Testis (tissue), 2 donors: ENCODE results near the gene PTCH1.

Source experiments
- POLR2A ChIP-seq: fragments of 450-650 bp; IDR thresholded peaks from one replicate; pipeline ENCODE4 v1.6.1; 2017; ENCODE audit warnings: antibody characterized with exemption, mild to moderate bottlenecking, moderate library complexity
- TF ChIP-seq, protein P1 (sequence below), 3 experiments: fragments of 450-650 bp in 2 of 3; fragments of 200-600 bp in 1 of 3; sonication (generic) in 1 of 3; IDR thresholded peaks; one replicate each; pipeline ENCODE4 v1.5.1; 2016 to 2019; ENCODE audit warnings: antibody characterized with exemption in 3 of 3, mild to moderate bottlenecking in 2 of 3, moderate library complexity in 1 of 3

DNA sequence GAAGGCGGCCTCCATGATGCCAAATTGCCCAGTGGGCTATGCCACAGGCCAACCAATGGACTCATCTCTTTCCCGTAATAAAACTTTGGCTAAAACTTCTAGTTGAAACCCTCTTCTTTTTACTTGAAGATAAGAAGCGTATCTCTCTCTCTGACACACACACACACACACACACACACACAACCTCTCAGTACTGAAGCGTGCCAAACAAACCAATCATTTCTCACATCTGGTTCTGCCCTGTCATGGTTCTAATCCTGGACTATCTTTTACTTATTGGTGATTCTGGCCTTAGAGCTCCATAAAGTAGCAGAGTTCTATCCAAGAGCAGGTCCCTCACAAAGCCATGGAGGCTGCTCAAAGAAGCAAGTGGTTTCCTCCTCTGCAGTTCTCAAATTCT is 64.6 kb downstream of the PTCH1 start:
- TF ChIP-seq POLR2A, result no peak
- TF ChIP-seq, protein P1, sequence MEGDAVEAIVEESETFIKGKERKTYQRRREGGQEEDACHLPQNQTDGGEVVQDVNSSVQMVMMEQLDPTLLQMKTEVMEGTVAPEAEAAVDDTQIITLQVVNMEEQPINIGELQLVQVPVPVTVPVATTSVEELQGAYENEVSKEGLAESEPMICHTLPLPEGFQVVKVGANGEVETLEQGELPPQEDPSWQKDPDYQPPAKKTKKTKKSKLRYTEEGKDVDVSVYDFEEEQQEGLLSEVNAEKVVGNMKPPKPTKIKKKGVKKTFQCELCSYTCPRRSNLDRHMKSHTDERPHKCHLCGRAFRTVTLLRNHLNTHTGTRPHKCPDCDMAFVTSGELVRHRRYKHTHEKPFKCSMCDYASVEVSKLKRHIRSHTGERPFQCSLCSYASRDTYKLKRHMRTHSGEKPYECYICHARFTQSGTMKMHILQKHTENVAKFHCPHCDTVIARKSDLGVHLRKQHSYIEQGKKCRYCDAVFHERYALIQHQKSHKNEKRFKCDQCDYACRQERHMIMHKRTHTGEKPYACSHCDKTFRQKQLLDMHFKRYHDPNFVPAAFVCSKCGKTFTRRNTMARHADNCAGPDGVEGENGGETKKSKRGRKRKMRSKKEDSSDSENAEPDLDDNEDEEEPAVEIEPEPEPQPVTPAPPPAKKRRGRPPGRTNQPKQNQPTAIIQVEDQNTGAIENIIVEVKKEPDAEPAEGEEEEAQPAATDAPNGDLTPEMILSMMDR (IDR thresholded peaks at IDR 0.05), result no peak
